HEK293 (cell line): ENCODE results near the gene POLR3C.

ENCODE experiments used
- BCL11B ChIP-seq: fragments of 450-650 bp; formaldehyde crosslinking; IDR thresholded peaks from 2 replicates; pipeline ENCODE4 v1.5.1; 2016; ENCODE audit warnings: low read depth, missing biosample characterization, missing genetic modification characterization
- FEZF1 ChIP-seq: fragments of 450-650 bp; formaldehyde crosslinking; IDR thresholded peaks from 2 replicates; pipeline ENCODE4 v1.5.1; 2016; ENCODE audit warnings: missing biosample characterization, missing genetic modification characterization
- GLIS1 ChIP-seq: fragments of 450-650 bp; formaldehyde crosslinking; IDR thresholded peaks from 2 replicates; pipeline ENCODE4 v1.5.1; 2016; ENCODE audit warnings: missing biosample characterization, missing genetic modification characterization
- GLIS2 ChIP-seq: fragments of 450-650 bp; formaldehyde crosslinking; IDR thresholded peaks from 2 replicates; pipeline ENCODE4 v1.5.1; 2016; ENCODE audit warnings: missing biosample characterization, missing genetic modification characterization
- IKZF3 ChIP-seq: fragments of 450-650 bp; IDR thresholded peaks from 2 replicates; pipeline ENCODE4 v1.5.0; 2018; ENCODE audit warnings: missing biosample characterization, mild to moderate bottlenecking, missing genetic modification characterization, moderate library complexity
- KLF1 ChIP-seq: fragments of 450-650 bp; formaldehyde crosslinking; IDR thresholded peaks from 2 replicates; pipeline ENCODE4 v1.5.1; 2016; ENCODE audit warnings: missing biosample characterization, missing genetic modification characterization
- KLF10 ChIP-seq: fragments of 450-650 bp; IDR thresholded peaks from 2 replicates; pipeline ENCODE4 v1.5.1; 2018; ENCODE audit warnings: missing biosample characterization, mild to moderate bottlenecking, missing genetic modification characterization
- KLF8 ChIP-seq: fragments of 450-650 bp; formaldehyde crosslinking; IDR thresholded peaks from 2 replicates; pipeline ENCODE4 v1.5.1; 2016; ENCODE audit warnings: missing biosample characterization, missing genetic modification characterization
- KLF9 ChIP-seq: fragments of 450-650 bp; formaldehyde crosslinking; IDR thresholded peaks from 2 replicates; pipeline ENCODE4 v1.5.1; 2016; ENCODE audit warnings: missing biosample characterization, missing genetic modification characterization, low read depth
- OVOL3 ChIP-seq: fragments of 450-650 bp; formaldehyde crosslinking; IDR thresholded peaks from 2 replicates; pipeline ENCODE4 v1.5.1; 2016; ENCODE audit warnings: missing biosample characterization, missing genetic modification characterization
- PRDM1 ChIP-seq: fragments of 450-650 bp; formaldehyde crosslinking; IDR thresholded peaks from 2 replicates; pipeline ENCODE4; 2016; ENCODE audit warnings: missing biosample characterization, missing genetic modification characterization
- PRDM10 ChIP-seq: fragments of 450-650 bp; formaldehyde crosslinking; IDR thresholded peaks from 2 replicates; pipeline ENCODE4 v1.5.1; 2016; ENCODE audit warnings: missing biosample characterization, missing genetic modification characterization
- SP2 ChIP-seq: fragments of 450-650 bp; formaldehyde crosslinking; IDR thresholded peaks from 2 replicates; pipeline ENCODE4 v1.5.1; 2016; ENCODE audit warnings: missing biosample characterization, missing genetic modification characterization
- YY1 ChIP-seq: fragments of 450-650 bp; formaldehyde crosslinking; IDR thresholded peaks from 2 replicates; pipeline ENCODE4 v1.5.1; 2018; ENCODE audit warnings: missing biosample characterization, missing genetic modification characterization
- ZBTB48 ChIP-seq: fragments of 450-650 bp; formaldehyde crosslinking; IDR thresholded peaks from 2 replicates; pipeline ENCODE4 v1.5.1; 2016; ENCODE audit warnings: missing biosample characterization, missing genetic modification characterization
- ZNF148 ChIP-seq: fragments of 450-650 bp; formaldehyde crosslinking; IDR thresholded peaks from 2 replicates; pipeline ENCODE4 v1.5.0; 2017; ENCODE audit warnings: missing biosample characterization, missing genetic modification characterization, borderline replicate concordance
- ZNF214 ChIP-seq: fragments of 450-650 bp; formaldehyde crosslinking; IDR thresholded peaks from 2 replicates; pipeline ENCODE4 v1.5.1; 2017; ENCODE audit warnings: missing biosample characterization, mild to moderate bottlenecking, missing genetic modification characterization, borderline replicate concordance
- ZNF24 ChIP-seq: fragments of 450-650 bp; formaldehyde crosslinking; IDR thresholded peaks from 2 replicates; pipeline ENCODE4 v1.5.1; 2016; ENCODE audit warnings: missing biosample characterization, missing genetic modification characterization
- ZNF266 ChIP-seq: fragments of 450-650 bp; formaldehyde crosslinking; IDR thresholded peaks from 2 replicates; pipeline ENCODE4 v1.5.1; 2016; ENCODE audit warnings: missing biosample characterization, missing genetic modification characterization, low read depth
- ZNF274 ChIP-seq, 2 experiments: fragments of 200-500 bp in 1 of 2; fragments of 450-650 bp in 1 of 2; sonication (Bioruptor generic) in 1 of 2; formaldehyde crosslinking in 1 of 2; IDR thresholded peaks; 2 replicates each; pipeline versions ENCODE4 v1.5.1 to v1.6.1; 2014 to 2016; ENCODE audit warnings: borderline replicate concordance in 1 of 2, inconsistent platforms in 1 of 2, low read length in 1 of 2, missing biosample characterization in 1 of 2, missing genetic modification characterization in 1 of 2
- ZNF362 ChIP-seq: fragments of 450-650 bp; formaldehyde crosslinking; IDR thresholded peaks from 2 replicates; pipeline ENCODE4 v1.5.1; 2016; ENCODE audit warnings: missing biosample characterization, missing genetic modification characterization
- ZNF366 ChIP-seq: fragments of 450-650 bp; formaldehyde crosslinking; conservative IDR thresholded peaks from 2 replicates; pipeline ENCODE4 v1.5.1; 2016; ENCODE audit warnings: missing biosample characterization, missing genetic modification characterization
- ZNF423 ChIP-seq: fragments of 450-650 bp; formaldehyde crosslinking; IDR thresholded peaks from 2 replicates; pipeline ENCODE4 v1.5.1; 2016; ENCODE audit warnings: missing biosample characterization, missing genetic modification characterization
- ZNF501 ChIP-seq: fragments of 450-650 bp; formaldehyde crosslinking; IDR thresholded peaks from 2 replicates; pipeline ENCODE4 v1.5.1; 2016; ENCODE audit warnings: missing biosample characterization, missing genetic modification characterization
- ZNF513 ChIP-seq: fragments of 450-650 bp; IDR thresholded peaks from 2 replicates; pipeline ENCODE4 v1.5.1; 2018; ENCODE audit warnings: missing biosample characterization, missing genetic modification characterization
- ZNF560 ChIP-seq: fragments of 450-650 bp; formaldehyde crosslinking; IDR thresholded peaks from 2 replicates; pipeline ENCODE4 v1.5.1; 2017; ENCODE audit warnings: missing biosample characterization, missing genetic modification characterization, borderline replicate concordance
- ZNF561 ChIP-seq: fragments of 450-650 bp; IDR thresholded peaks from 2 replicates; pipeline ENCODE4 v1.5.1; 2018; ENCODE audit warnings: missing biosample characterization, missing genetic modification characterization, borderline replicate concordance
- ZNF776 ChIP-seq: fragments of 450-650 bp; formaldehyde crosslinking; IDR thresholded peaks from 2 replicates; pipeline ENCODE4 v1.5.0; 2017; ENCODE audit warnings: missing biosample characterization, missing genetic modification characterization, borderline replicate concordance
- ZNF830 ChIP-seq: fragments of 450-650 bp; IDR thresholded peaks from 2 replicates; pipeline ENCODE4 v1.5.0; 2018; ENCODE audit warnings: missing biosample characterization, missing genetic modification characterization, low read depth, mild to moderate bottlenecking, moderate library complexity
- ZSCAN5A ChIP-seq: fragments of 450-650 bp; formaldehyde crosslinking; IDR thresholded peaks from 2 replicates; pipeline ENCODE4 v1.5.1; 2016; ENCODE audit warnings: missing biosample characterization, missing genetic modification characterization

POLR3C gene

GRCh38 chr1:145859491-145860023 lies 35.6 kb downstream of the POLR3C start (continued):
- 0 out of 2 replicates have a peak, but pooled peaks have one; percentile 18 for TF ChIP-seq PRDM10 (tag by site-specific recombination)
- 0 out of 2 replicates have a peak, but pooled peaks have one; percentile 14 for TF ChIP-seq KLF8 (tag by site-specific recombination)
- no peak for TF ChIP-seq ZNF148 (tag by site-specific recombination)
- TF ChIP-seq ZNF274 (IDR thresholded peaks at IDR 0.05; ENCODE audit: low read length): no peak
- no peak for TF ChIP-seq ZNF274 (tag by site-specific recombination; IDR thresholded peaks at IDR 0.05; ENCODE audit: borderline replicate concordance)
- no peak for TF ChIP-seq YY1 (tag by site-specific recombination)
- TF ChIP-seq ZNF366 (tag by site-specific recombination): 0 out of 2 replicates have a peak, but pooled peaks have one; percentile 66
- peak; percentile 14; the same call in 1 of the 2 replicates for TF ChIP-seq GLIS1 (tag by site-specific recombination)
- TF ChIP-seq ZNF830: no peak
- no peak; the same call in 1 of the 2 replicates for TF ChIP-seq ZNF501 (tag by site-specific recombination)
- TF ChIP-seq ZNF560 (tag by site-specific recombination): no peak
- no peak for TF ChIP-seq FEZF1 (tag by site-specific recombination)
- peak; percentile 75 for TF ChIP-seq SP2
- peak; percentile 65 for TF ChIP-seq ZNF24 (tag by site-specific recombination)
- TF ChIP-seq IKZF3 (tag by site-specific recombination): peak; percentile 70; the same call in 1 of the 2 replicates
- peak; percentile 47; the same call in 1 of the 2 replicates for TF ChIP-seq ZNF362
- TF ChIP-seq KLF1 (tag by site-specific recombination): peak; percentile 24; the same call in 1 of the 2 replicates
- TF ChIP-seq ZNF776 (tag by site-specific recombination): no peak
- TF ChIP-seq ZNF266: no peak
- TF ChIP-seq ZNF423 (tag by site-specific recombination): no peak
- 0 out of 2 replicates have a peak, but pooled peaks have one; percentile 6 for TF ChIP-seq PRDM1 (tag by site-specific recombination)
- no peak for TF ChIP-seq ZSCAN5A (tag by site-specific recombination)
- TF ChIP-seq KLF10 (tag by site-specific recombination): peak; percentile 14; the same call in 1 of the 2 replicates
- 0 out of 2 replicates have a peak, but pooled peaks have one; percentile 4 for TF ChIP-seq KLF9 (tag by site-specific recombination)
- TF ChIP-seq OVOL3 (tag by site-specific recombination): no peak
- no peak for TF ChIP-seq ZNF214 (tag by site-specific recombination)
- TF ChIP-seq ZNF561 (tag by site-specific recombination): peak; percentile 74; the same call in 1 of the 2 replicates
- TF ChIP-seq GLIS2: no peak
- TF ChIP-seq BCL11B (tag by site-specific recombination): no peak
- TF ChIP-seq ZBTB48 (tag by site-specific recombination): no peak
- 0 out of 2 replicates have a peak, but pooled peaks have one; percentile 20 for TF ChIP-seq ZNF513 (tag by site-specific recombination)
